Measurements from ENCODE around the gene SMIM41.
"Not testable (repeated sequence)": the region's sequence is repeated elsewhere in the genome, so short reads cannot be mapped to it uniquely, and the experiment has no call there.

The SMIM41 gene

DNA sequence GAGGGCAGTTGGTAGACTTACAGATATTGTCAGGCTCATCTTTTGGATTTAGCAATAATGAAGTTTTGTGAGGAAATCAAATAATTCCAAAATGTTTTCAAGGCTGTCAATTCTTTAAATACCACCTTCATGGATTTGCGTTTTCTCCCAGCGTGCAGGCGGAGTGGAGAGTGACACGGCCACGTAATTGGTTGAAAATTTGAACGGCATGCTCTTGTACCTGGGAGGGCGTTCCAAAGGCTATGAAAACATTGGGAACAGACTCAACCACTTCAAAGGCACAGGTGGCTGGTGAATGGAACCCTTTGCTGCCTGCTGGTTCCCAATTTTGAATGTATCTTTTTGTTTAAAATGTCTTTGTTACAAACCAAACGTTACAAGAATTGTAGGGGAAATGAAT, 12.4 kb downstream of the SMIM41 start:
- no peaks in the 10 kb centered on the region for H3K36me3 Mint-ChIP-seq (ENCODE audit: low read depth)
- no peaks in the 10 kb centered on the region for H3K9me3 Mint-ChIP-seq
- no peak for DNase-seq (ENCODE audit: low spot score)
- H3K27ac Mint-ChIP-seq = no peak overlapping the region
- H3K27me3 Mint-ChIP-seq (ENCODE audit: low read depth) = peaks cover 39% of the 10 kb centered on the region
- H3K4me1 Mint-ChIP-seq (ENCODE audit: low read depth) = no peaks in the 10 kb centered on the region
- no peak overlapping the region for H3K4me3 Mint-ChIP-seq

DNA sequence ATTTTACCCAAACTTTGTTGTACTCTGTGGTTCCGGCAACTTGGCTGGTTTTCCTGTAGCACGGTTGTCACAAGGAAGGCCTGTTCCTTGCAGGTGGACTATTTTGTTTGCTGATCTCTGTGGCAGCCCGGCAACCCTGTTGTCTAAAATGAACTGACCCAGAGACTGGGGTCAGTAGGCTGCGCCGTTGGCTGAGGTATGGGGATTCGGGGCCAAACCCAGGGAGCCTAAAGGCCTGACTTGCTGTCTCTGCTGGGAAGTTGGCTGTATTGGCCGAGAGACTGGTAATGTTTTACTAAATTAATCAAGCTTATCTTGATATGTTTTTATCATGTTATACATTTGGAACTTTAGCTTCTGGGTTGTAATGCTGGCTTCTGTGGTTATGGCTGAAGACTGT, 13.8 kb downstream of the SMIM41 start:
- Mint-ChIP-seq H3K9me3 (no peaks in the 10 kb centered on the region), H3K4me3 (no peak overlapping the region), H3K4me1 (ENCODE audit: low read depth) (no peaks in the 10 kb centered on the region), H3K36me3 (ENCODE audit: low read depth) (no peaks in the 10 kb centered on the region), H3K27me3 (ENCODE audit: low read depth) (peaks cover 36% of the 10 kb centered on the region), H3K27ac (no peak overlapping the region)
- DNase-seq (ENCODE audit: low spot score) = no peak

- Mint-ChIP-seq H3K27ac (no peak overlapping the region), H3K9me3 (no peaks in the 10 kb centered on the region), H3K36me3 (ENCODE audit: low read depth) (no peaks in the 10 kb centered on the region), H3K27me3 (ENCODE audit: low read depth) (peaks cover 9% of the 10 kb centered on the region), H3K4me3 (no peak overlapping the region), H3K4me1 (ENCODE audit: low read depth) (no peaks in the 10 kb centered on the region)
- DNase-seq (ENCODE audit: low spot score) = no peak
Observed at GRCh38 chr12:52096332-52097044, 17.0 kb downstream of the SMIM41 start.

- H3K4me1 Mint-ChIP-seq (ENCODE audit: low read depth) = no peaks in the 10 kb centered on the region
- DNase-seq (ENCODE audit: low spot score) = no peak
- H3K27me3 Mint-ChIP-seq (ENCODE audit: low read depth) = peaks cover 5% of the 10 kb centered on the region
- H3K27ac Mint-ChIP-seq = no peak overlapping the region
- no peaks in the 10 kb centered on the region for H3K36me3 Mint-ChIP-seq (ENCODE audit: low read depth)
- H3K9me3 Mint-ChIP-seq = no peaks in the 10 kb centered on the region
- H3K4me3 Mint-ChIP-seq = no peak overlapping the region
Observed at GRCh38 chr12:52097045-52097666, 17.7 kb downstream of the SMIM41 start.

GRCh38 chr12:52104431-52105089, 25.1 kb downstream of the SMIM41 start:
- H3K9me3 Mint-ChIP-seq; DNase-seq (ENCODE audit: low spot score); H3K36me3 Mint-ChIP-seq (ENCODE audit: low read depth); H3K27ac Mint-ChIP-seq; H3K4me3 Mint-ChIP-seq; H3K4me1 Mint-ChIP-seq (ENCODE audit: low read depth): not testable (repeated sequence)
- peaks cover 37% of the 10 kb centered on the region for H3K27me3 Mint-ChIP-seq (ENCODE audit: low read depth)

- H3K36me3 Mint-ChIP-seq (ENCODE audit: low read depth); H3K9me3 Mint-ChIP-seq; H3K27ac Mint-ChIP-seq; H3K27me3 Mint-ChIP-seq (ENCODE audit: low read depth); H3K4me3 Mint-ChIP-seq: not testable (repeated sequence)
- peak; percentile 59 for DNase-seq (ENCODE audit: low spot score)
- peaks cover 16% of the 10 kb centered on the region for H3K4me1 Mint-ChIP-seq (ENCODE audit: low read depth)
Observed at GRCh38 chr12:52116222-52117125, 37.0 kb downstream of the SMIM41 start.

DNA sequence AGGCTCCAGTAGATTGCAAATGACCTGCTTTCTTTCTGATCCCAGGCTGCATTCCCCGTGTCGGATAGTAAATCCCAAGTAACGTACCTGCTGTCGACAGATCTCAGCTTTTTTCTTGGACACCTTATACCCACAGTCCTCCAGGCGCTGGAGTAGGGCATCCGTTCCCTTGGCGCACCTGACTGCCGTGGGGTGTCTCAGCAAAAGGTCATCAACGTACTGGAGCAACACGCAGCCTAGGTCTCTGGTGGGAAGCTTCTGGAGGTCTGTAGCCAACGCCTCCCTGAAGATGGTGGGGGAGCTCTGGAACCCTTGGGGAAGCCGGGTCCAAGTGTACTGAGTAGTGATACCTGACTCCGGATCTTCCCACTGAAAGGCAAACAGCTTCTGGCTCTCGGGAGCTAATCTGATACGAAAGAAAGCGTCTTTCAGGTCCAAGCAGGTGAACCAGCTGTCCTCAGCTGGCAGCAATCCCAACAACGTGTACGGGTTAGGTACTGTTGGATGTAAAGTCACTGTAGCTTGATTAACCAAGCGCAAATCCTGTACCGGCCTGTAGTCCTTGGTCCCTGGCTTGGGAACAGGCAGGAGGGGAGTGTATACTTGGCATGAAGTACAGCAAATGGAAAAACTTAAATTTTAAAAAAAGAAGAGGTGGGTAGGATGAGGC, 38.4 kb downstream of the SMIM41 start:
- H3K27me3 Mint-ChIP-seq (ENCODE audit: low read depth); H3K9me3 Mint-ChIP-seq; H3K36me3 Mint-ChIP-seq (ENCODE audit: low read depth); H3K27ac Mint-ChIP-seq; H3K4me3 Mint-ChIP-seq; DNase-seq (ENCODE audit: low spot score): not testable (repeated sequence)
- H3K4me1 Mint-ChIP-seq (ENCODE audit: low read depth) = peaks cover 18% of the 10 kb centered on the region

- H3K9me3 Mint-ChIP-seq = no peaks in the 10 kb centered on the region
- peak; percentile 19 for DNase-seq (ENCODE audit: low spot score)
- no peak overlapping the region for H3K4me3 Mint-ChIP-seq
- no peaks in the 10 kb centered on the region for H3K36me3 Mint-ChIP-seq (ENCODE audit: low read depth)
- H3K4me1 Mint-ChIP-seq (ENCODE audit: low read depth) = peaks cover 18% of the 10 kb centered on the region
- peaks cover 2% of the 10 kb centered on the region for H3K27me3 Mint-ChIP-seq (ENCODE audit: low read depth)
- H3K27ac Mint-ChIP-seq = no peak overlapping the region
Observed at GRCh38 chr12:52119398-52120254, 40.1 kb downstream of the SMIM41 start.

- no peak overlapping the region for H3K4me3 Mint-ChIP-seq
- peaks cover 2% of the 10 kb centered on the region for H3K27me3 Mint-ChIP-seq (ENCODE audit: low read depth)
- H3K27ac Mint-ChIP-seq = no peak overlapping the region
- DNase-seq (ENCODE audit: low spot score) = no peak
- H3K9me3 Mint-ChIP-seq = no peaks in the 10 kb centered on the region
- peaks cover 18% of the 10 kb centered on the region for H3K4me1 Mint-ChIP-seq (ENCODE audit: low read depth)
- no peaks in the 10 kb centered on the region for H3K36me3 Mint-ChIP-seq (ENCODE audit: low read depth)
Observed at GRCh38 chr12:52120951-52121823, 41.7 kb downstream of the SMIM41 start.

- no peaks in the 10 kb centered on the region for H3K36me3 Mint-ChIP-seq (ENCODE audit: low read depth)
- peaks cover 2% of the 10 kb centered on the region for H3K27me3 Mint-ChIP-seq (ENCODE audit: low read depth)
- peaks cover 12% of the 10 kb centered on the region for H3K4me1 Mint-ChIP-seq (ENCODE audit: low read depth)
- H3K9me3 Mint-ChIP-seq = no peaks in the 10 kb centered on the region
- peak; percentile 47 for DNase-seq (ENCODE audit: low spot score)
- no peak overlapping the region for H3K27ac Mint-ChIP-seq
- no peak overlapping the region for H3K4me3 Mint-ChIP-seq
Observed at GRCh38 chr12:52121824-52122539, 42.5 kb downstream of the SMIM41 start.

- H3K27ac Mint-ChIP-seq = no peak overlapping the region
- H3K4me3 Mint-ChIP-seq = no peak overlapping the region
- H3K4me1 Mint-ChIP-seq (ENCODE audit: low read depth) = peaks cover 11% of the 10 kb centered on the region
- DNase-seq (ENCODE audit: low spot score) = no peak
- peaks cover 8% of the 10 kb centered on the region for H3K27me3 Mint-ChIP-seq (ENCODE audit: low read depth)
- H3K9me3 Mint-ChIP-seq = no peaks in the 10 kb centered on the region
- no peaks in the 10 kb centered on the region for H3K36me3 Mint-ChIP-seq (ENCODE audit: low read depth)
Observed at GRCh38 chr12:52122540-52122871, 43.0 kb downstream of the SMIM41 start.

GRCh38 chr12:52122904-52123303, 43.4 kb downstream of the SMIM41 start:
- DNase-seq (ENCODE audit: low spot score) = no peak
- Mint-ChIP-seq H3K4me1 (ENCODE audit: low read depth) (peaks cover 11% of the 10 kb centered on the region), H3K9me3 (no peaks in the 10 kb centered on the region), H3K27ac (no peak overlapping the region), H3K27me3 (ENCODE audit: low read depth) (peaks cover 11% of the 10 kb centered on the region), H3K4me3 (no peak overlapping the region), H3K36me3 (ENCODE audit: low read depth) (no peaks in the 10 kb centered on the region)

Data from T-helper 2 cell treated with Interferon-gamma antibody and Interleukin-4, amounts not matched to agents 5 μg/mL and 100 μg/mL, for 36 hours (primary cell).